ENCODE results near the gene CASP6. TPM values are rescaled to one million over a fixed set of nuclear protein-coding genes. Genes with fewer than 3 reads are reported as not detected.

Gene CASP6
- total and polyA plus RNA-seq, 2 of the 8 experiments (the other 6 are each of a cell fraction or from before 2014, with no cell fraction given): 29.5 to 35.1 TPM

DNA sequence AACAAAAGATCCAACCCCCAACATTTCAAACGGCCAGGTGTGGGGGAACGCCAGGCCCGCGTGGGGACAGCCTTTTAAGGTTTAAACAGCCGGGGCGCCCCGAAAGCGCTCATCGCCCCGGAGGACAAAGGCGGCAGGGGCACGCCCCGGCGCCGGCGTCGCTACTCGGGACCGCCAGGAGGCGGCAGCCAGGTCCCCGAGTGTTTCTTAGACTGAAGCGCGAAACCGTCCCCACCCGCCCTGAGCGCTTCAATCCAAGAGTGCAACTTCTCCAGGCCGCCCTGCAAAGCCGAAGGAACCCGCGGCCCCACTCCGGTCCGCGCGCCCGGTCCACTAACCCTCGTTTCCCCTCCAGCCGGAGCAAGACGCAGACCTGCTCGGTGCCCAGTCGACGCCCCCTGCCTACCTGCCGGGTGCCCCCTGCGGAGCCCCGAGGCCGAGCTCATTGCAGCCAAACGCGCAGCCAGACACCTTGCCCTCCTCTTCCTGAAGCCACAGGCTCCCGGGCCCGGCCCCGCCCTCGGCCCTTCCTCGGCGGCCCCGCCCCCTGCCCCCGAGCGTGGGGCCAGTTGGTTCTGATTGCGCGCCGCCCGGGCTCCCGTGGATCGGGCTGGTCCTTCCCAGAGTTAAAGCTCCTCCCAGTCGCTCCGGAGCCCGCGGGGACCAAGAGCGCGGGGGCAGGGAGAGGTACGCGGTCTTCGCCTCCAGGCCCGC is at the start of gene CASP6 (continued):
- TF ChIP-seq, protein P1, sequence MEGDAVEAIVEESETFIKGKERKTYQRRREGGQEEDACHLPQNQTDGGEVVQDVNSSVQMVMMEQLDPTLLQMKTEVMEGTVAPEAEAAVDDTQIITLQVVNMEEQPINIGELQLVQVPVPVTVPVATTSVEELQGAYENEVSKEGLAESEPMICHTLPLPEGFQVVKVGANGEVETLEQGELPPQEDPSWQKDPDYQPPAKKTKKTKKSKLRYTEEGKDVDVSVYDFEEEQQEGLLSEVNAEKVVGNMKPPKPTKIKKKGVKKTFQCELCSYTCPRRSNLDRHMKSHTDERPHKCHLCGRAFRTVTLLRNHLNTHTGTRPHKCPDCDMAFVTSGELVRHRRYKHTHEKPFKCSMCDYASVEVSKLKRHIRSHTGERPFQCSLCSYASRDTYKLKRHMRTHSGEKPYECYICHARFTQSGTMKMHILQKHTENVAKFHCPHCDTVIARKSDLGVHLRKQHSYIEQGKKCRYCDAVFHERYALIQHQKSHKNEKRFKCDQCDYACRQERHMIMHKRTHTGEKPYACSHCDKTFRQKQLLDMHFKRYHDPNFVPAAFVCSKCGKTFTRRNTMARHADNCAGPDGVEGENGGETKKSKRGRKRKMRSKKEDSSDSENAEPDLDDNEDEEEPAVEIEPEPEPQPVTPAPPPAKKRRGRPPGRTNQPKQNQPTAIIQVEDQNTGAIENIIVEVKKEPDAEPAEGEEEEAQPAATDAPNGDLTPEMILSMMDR (IDR thresholded peaks at IDR 0.05; ENCODE audit: control extremely low read depth in 1 of 3, insufficient read depth in 1 of 3, low read depth in 1 of 3, low read length in 3 of 3): peak; percentile 59 to 72 (median 70)
- TF ChIP-seq TAF7 (optimal IDR thresholded peaks at IDR 0.05; ENCODE audit: borderline replicate concordance, low read depth, low read length): peak; percentile 29
- peak; percentile 36 to 58; a peak in 3 of 4 replicates for TF ChIP-seq RAD21 (IDR thresholded peaks at IDR 0.05 in 1 of 2, conservative IDR thresholded peaks at IDR 0.05 in 1 of 2; ENCODE audit: low read depth in 2 of 2, low read length in 2 of 2)
- TF ChIP-seq HDAC2 (IDR thresholded peaks at IDR 0.05; ENCODE audit: borderline replicate concordance in 1 of 2, low read depth in 2 of 2, low read length in 2 of 2): peak in 1 of 2 experiments; percentile 90; a peak in 2 of 4 replicates
- no peak for TF ChIP-seq POU5F1 (IDR thresholded peaks at IDR 0.05; ENCODE audit: low read depth, low read length)
- no peak for TF ChIP-seq SRF (IDR thresholded peaks at IDR 0.05; ENCODE audit: low read depth, low read length)
- no peak for TF ChIP-seq JUND (IDR thresholded peaks at IDR 0.05; ENCODE audit: low read length)
- TF ChIP-seq CHD2 (IDR thresholded peaks at IDR 0.05; ENCODE audit: low read length): no peak
